Measurements from ENCODE around the gene H19.

H19 gene

DNA sequence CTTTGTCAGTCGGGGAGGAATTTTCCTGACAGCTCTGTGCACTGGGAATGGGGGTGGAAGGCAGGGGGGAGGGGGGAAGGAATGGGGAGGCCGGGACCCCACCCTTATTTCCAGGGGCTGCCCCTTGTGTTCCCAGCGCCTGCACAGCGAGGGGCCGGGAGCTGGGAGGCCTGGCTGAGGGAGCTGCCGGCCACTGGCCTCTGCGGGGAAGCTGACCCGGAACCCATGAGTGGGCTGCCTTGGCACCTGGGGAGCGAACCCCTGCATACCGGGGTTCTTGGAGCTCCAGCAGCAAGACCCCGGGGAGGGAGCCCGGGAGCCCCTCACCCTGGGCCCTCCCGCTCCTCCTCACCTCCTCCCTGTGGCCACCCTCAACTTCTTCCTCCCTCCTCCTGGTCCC, 3.5 kb downstream of the H19 start:
- no peaks in the 10 kb centered on the region for H3K4me1 Mint-ChIP-seq
- no peak overlapping the region for H3K4me3 Mint-ChIP-seq
- peaks cover 0 to 5% of the 10 kb centered on the region in 2 donors for H3K27me3 Mint-ChIP-seq
- H3K36me3 Mint-ChIP-seq: no peaks in the 10 kb centered on the region
- no peak for ATAC-seq (replicated peaks)
- H3K27ac Mint-ChIP-seq: no peak overlapping the region
- DNase-seq: no peak
- no peaks in the 10 kb centered on the region for H3K9me3 Mint-ChIP-seq

GRCh38 chr11:1992111-1992510, 5.5 kb downstream of the H19 start:
- Mint-ChIP-seq H3K27ac (no peak overlapping the region), H3K4me1 (no peaks in the 10 kb centered on the region), H3K9me3 (no peaks in the 10 kb centered on the region), H3K27me3 (peaks cover 0 to 5% of the 10 kb centered on the region in 2 donors), H3K36me3 (no peaks in the 10 kb centered on the region), H3K4me3 (no peak overlapping the region)
- no peak for ATAC-seq (replicated peaks)
- DNase-seq: no peak

DNA sequence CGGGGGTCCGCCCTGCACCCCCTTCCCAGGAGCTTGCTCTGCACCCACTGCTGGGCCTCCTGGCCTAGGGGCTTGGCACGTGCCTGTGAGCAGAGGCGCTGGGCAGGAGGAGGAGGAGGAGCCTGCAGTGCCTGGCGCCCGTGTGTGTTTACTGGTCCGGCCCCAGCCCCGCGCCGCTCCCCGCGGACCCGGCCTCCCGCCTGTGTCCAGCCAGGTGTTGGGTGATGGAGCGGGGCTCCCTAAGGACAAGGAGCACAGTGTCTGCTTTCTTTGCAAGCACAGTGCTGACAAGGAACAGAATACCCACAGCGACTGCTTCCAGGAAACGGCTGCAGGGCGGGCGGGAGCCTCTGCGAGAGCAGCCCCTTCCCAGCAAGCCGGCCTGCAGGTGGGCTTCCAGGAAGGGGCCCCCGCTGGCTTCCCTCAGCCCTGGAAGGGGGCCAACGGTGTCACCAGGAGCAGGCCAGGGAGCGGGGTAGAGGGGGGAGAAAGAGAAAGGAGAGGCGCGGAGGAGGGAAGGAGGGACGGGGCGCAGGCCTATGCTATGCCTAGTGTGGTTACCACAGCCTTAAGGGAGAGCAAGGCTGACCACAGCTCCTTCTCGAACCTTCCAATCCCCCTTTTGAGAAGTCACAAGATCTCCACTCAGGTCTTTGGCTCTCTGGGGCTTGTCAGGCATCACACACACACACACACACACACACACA, 6.6 kb downstream of the H19 start:
- Mint-ChIP-seq H3K4me1 (no peaks in the 10 kb centered on the region), H3K4me3 (no peak overlapping the region), H3K36me3 (no peaks in the 10 kb centered on the region), H3K9me3 (no peaks in the 10 kb centered on the region), H3K27me3 (peaks cover 0 to 5% of the 10 kb centered on the region in 2 donors), H3K27ac (no peak overlapping the region)
- ATAC-seq (replicated peaks) (no peak), DNase-seq (no peak)

DNA sequence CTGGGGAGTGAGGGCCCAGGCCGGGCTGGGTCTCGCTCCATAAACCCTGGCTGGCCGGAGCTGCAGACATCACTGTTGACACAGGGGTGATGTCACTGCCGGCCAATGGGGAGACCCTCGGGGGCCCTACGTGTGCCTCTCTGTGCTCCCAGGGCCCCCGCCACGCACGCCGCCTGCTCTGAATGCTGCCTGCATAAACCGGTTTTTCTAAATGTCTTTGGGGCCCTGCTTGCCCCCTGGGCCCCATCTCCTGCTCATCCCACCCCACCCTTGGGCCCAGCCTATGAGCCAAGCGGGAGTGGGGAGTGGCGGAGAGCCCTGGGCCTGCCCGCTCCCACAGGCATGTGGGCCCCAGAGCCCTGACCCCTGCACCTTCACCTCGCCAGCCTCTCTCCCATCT, 7.7 kb downstream of the H19 start:
- H3K27ac Mint-ChIP-seq: no peak overlapping the region
- DNase-seq (no peak), ATAC-seq (replicated peaks) (no peak)
- peaks cover 0 to 5% of the 10 kb centered on the region in 2 donors for H3K27me3 Mint-ChIP-seq
- no peaks in the 10 kb centered on the region for H3K4me1 Mint-ChIP-seq
- H3K9me3 Mint-ChIP-seq: no peaks in the 10 kb centered on the region
- H3K36me3 Mint-ChIP-seq: no peaks in the 10 kb centered on the region
- H3K4me3 Mint-ChIP-seq: no peak overlapping the region

DNA sequence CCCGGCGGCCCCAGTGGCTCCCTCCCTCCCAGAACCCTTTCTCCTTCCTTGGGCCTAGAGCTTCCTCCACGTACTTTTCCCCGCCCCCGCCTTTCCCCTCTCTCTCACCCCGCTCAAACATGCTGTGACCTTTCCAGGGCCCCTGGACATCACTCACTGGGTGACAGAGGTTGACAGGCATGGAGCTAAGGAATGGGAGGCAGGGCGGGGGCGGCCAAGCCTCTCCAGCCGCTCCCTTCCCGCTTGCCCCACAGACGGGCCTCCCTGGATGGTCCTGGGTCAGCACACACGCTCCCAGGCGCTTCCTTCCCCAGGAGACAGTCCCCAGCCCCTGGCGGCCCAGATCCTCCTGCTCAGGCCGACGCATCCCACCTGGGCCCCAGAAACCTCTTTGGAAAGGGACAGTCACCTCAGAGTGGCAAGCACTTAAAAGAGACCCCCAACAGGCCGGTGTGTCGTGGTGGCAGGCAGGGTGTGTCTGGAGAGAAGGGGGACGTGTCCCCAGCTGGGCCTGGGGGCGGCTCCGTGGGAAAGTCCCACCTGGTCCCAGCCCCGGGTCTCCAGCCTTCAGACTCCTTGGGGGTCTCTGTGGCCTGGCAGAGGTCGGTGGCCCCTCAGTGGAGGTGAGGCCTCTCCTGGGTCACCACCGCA, 8.8 kb downstream of the H19 start:
- Mint-ChIP-seq H3K36me3 (no peaks in the 10 kb centered on the region), H3K9me3 (no peaks in the 10 kb centered on the region), H3K4me3 (no peak overlapping the region), H3K4me1 (no peaks in the 10 kb centered on the region), H3K27me3 (peaks cover 0 to 5% of the 10 kb centered on the region in 2 donors), H3K27ac (no peak overlapping the region)
- DNase-seq (no peak), ATAC-seq (replicated peaks) (no peak)

DNA sequence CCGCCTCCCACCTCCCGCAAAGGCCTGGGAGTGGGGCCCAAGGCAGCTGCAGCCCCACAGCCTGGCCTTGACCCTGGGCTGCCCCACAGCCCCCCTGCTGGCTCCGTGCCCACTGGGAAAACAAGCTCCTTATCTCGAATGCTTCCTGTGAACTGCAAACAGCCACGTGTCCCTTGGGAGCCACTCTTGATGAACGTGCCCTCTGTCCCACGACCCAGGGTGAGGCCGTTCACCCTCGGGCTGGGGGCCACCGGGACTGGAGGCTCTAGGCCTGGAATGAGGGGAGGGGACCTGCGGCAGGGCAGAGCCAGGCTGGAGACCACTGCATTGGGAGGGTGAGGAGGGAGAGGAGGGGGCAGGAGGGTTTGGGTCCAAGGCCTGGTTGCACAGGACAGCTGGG, 9.5 kb downstream of the H19 start:
- ATAC-seq (replicated peaks) (no peak), DNase-seq (no peak)
- Mint-ChIP-seq H3K36me3 (no peaks in the 10 kb centered on the region), H3K4me1 (no peaks in the 10 kb centered on the region), H3K4me3 (no peak overlapping the region), H3K27me3 (peaks cover 0 to 5% of the 10 kb centered on the region in 2 donors), H3K9me3 (no peaks in the 10 kb centered on the region), H3K27ac (no peak overlapping the region)

DNA sequence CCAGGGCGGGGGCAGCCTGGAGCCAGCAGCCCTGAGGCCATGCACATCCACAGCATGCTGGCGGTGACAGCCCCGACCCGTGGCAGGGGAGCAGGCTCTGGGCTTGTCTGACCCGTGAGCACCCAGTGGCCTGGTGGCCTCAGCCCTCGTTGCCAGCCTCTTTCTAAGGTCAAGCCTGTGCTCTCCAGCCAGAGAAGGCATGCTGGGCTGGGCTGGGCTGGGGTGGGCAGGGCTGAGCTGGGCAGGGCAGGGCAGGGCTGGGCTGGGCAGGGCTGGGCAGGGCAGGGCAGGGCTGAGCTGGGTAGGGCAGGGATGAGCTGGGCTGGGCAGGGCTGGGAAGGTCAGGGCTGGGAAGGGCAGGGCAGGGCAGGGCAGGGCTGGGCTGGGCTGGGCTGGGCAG, 10.6 kb downstream of the H19 start:
- H3K9me3 Mint-ChIP-seq: no peaks in the 10 kb centered on the region
- peaks cover 0 to 5% of the 10 kb centered on the region in 2 donors for H3K27me3 Mint-ChIP-seq
- no peak overlapping the region for H3K27ac Mint-ChIP-seq
- DNase-seq (no peak), ATAC-seq (replicated peaks) (no peak)
- H3K4me1 Mint-ChIP-seq: no peaks in the 10 kb centered on the region
- H3K4me3 Mint-ChIP-seq: no peak overlapping the region
- no peaks in the 10 kb centered on the region for H3K36me3 Mint-ChIP-seq

DNA sequence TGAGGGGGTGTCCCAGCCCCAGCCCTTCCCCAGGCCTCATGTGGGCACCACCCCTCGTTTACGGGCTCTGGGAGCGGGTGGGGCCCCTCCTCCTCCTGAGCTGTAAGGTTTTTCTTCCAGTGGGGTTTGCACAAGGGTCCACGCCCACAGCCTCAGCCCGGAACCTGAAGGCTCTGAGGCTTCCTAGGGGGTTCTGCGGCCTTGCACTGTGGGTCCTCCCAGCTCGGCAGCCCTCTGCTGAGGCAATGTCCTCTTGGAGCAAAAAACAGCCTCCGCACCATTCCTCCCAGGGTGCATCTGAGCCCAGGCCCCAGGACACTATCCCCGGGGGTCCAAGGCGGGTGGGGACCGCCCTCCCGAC, 14.1 kb downstream of the H19 start:
- DNase-seq (no peak), ATAC-seq (replicated peaks) (no peak)
- H3K4me3 Mint-ChIP-seq: no peak overlapping the region

DNA sequence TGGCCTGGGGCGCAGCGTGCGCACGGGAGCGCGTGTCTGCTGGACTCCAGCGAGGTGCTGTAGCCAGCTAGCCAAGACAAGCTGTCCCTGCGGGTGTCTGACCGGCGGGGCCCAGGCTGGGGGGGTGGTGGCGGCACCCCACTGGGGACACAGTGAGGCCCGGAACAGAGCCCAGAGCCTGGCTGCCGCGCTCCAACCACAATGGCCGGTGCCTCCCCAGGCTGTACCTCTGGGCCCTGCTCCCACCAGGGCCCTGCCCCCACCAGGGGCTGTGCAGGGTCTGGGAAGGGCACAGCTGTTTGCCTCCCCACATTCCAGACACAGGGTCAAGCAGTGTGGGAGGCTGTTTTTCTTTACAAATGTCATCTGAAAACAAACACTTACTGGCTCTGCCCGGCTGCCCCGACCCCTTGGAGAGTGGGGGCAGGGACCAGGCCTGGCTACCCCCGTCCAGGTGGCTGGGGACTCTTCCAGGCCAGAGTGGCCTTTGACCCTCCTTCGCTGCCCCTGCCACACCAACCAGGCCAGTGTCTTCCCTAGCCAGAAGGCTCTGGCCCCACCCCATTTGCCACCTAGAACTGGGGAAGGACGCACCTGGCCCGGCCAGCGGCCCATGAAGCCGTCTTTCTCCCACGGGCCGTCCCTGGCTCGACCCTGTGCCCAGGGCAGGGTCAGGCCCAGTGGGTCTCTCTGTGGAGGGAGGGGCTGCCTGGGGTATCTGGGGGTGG, 14.6 kb downstream of the H19 start:
- Mint-ChIP-seq H3K4me3 (no peak overlapping the region), H3K27me3 (no peaks in the 10 kb centered on the region), H3K36me3 (no peaks in the 10 kb centered on the region), H3K9me3 (no peaks in the 10 kb centered on the region), H3K4me1 (no peaks in the 10 kb centered on the region), H3K27ac (no peak overlapping the region)
- ATAC-seq (replicated peaks) (no peak), DNase-seq (no peak)

More for the DNA sequence above, 14.1 kb downstream of the H19 start:
- Mint-ChIP-seq H3K27ac (no peak overlapping the region), H3K36me3 (no peaks in the 10 kb centered on the region), H3K9me3 (no peaks in the 10 kb centered on the region), H3K27me3 (no peaks in the 10 kb centered on the region), H3K4me1 (no peaks in the 10 kb centered on the region)

- Mint-ChIP-seq H3K4me1 (no peaks in the 10 kb centered on the region), H3K27me3 (no peaks in the 10 kb centered on the region), H3K9me3 (no peaks in the 10 kb centered on the region), H3K36me3 (no peaks in the 10 kb centered on the region), H3K4me3 (no peak overlapping the region), H3K27ac (no peak overlapping the region)
- ATAC-seq (replicated peaks) (no peak), DNase-seq (no peak)
These were observed 18.0 kb downstream of the H19 start for GRCh38 chr11:1979607-1980006.

GRCh38 chr11:1978720-1979473, 18.7 kb downstream of the H19 start:
- Mint-ChIP-seq H3K4me1 (no peaks in the 10 kb centered on the region), H3K27ac (no peak overlapping the region), H3K4me3 (no peak overlapping the region), H3K9me3 (no peaks in the 10 kb centered on the region), H3K27me3 (no peaks in the 10 kb centered on the region), H3K36me3 (no peaks in the 10 kb centered on the region)
- ATAC-seq (replicated peaks): peak; percentile 21 to 46
- no peak for DNase-seq

- Mint-ChIP-seq H3K27ac (no peak overlapping the region), H3K36me3 (no peaks in the 10 kb centered on the region), H3K9me3 (no peaks in the 10 kb centered on the region), H3K27me3 (no peaks in the 10 kb centered on the region), H3K4me3 (no peak overlapping the region), H3K4me1 (no peaks in the 10 kb centered on the region)
- ATAC-seq (replicated peaks) (no peak), DNase-seq (no peak)
These were observed 22.5 kb downstream of the H19 start for GRCh38 chr11:1975185-1975584.

GRCh38 chr11:1970956-1971355, 26.7 kb downstream of the H19 start:
- H3K27ac Mint-ChIP-seq: no peak overlapping the region
- ATAC-seq (replicated peaks): no peak
- H3K4me3 Mint-ChIP-seq: no peak overlapping the region
- no peaks in the 10 kb centered on the region for H3K4me1 Mint-ChIP-seq
- H3K36me3 Mint-ChIP-seq: no peaks in the 10 kb centered on the region
- no peak for DNase-seq
- H3K9me3 Mint-ChIP-seq: no peaks in the 10 kb centered on the region
- no peaks in the 10 kb centered on the region for H3K27me3 Mint-ChIP-seq

DNA sequence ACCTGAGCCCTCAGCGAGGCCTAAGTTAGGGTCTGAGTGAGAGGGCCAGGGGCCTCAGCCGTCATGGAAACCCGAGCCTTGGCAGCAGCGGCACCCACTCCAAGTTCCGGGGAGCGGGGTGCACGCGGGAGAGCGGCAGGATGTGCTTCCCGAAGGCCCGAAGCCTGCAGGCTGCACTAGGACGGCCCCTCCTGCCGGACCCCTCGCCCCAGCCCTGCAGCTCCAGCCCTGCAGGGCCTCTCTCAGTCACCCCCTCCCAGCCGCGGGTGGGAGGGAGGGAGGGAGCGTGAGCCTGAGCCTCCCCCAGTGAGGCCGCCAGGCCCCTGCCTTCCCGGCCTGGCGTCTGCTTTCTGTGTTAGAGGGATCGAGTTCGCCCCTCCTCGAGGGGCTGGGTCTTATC, 27.9 kb downstream of the H19 start:
- DNase-seq (no peak), ATAC-seq (replicated peaks) (no peak)
- H3K36me3 Mint-ChIP-seq: no peaks in the 10 kb centered on the region
- no peaks in the 10 kb centered on the region for H3K27me3 Mint-ChIP-seq
- no peaks in the 10 kb centered on the region for H3K9me3 Mint-ChIP-seq
- H3K4me1 Mint-ChIP-seq: no peaks in the 10 kb centered on the region
- H3K27ac Mint-ChIP-seq: no peak overlapping the region
- H3K4me3 Mint-ChIP-seq: no peak overlapping the region

All from stimulated activated naive B cell treated with anti-CD40 and anti-IgM and Interleukin-4, amounts not matched to agents 10 μg/mL and 1 μg/mL and 100 μg/mL, for 72 hours (primary cell).